Neural crest cell (in vitro differentiated cells): ENCODE data around the gene CCDC57. TPM values are rescaled to one million over a fixed set of nuclear protein-coding genes. Genes with fewer than 3 reads are reported as not detected.

Source experiments
- DNase-seq: peaks from one replicate; pipeline ENCODE4 v3.0.0; 2021; ENCODE audit warnings: low read depth, mixed read lengths, low spot score
- H3K27ac Mint-ChIP-seq: one replicate; pipeline ENCODE4 v1.8.0; 2021; ENCODE audit warnings: mild to moderate bottlenecking, mixed read lengths; ENCODE audit not compliant: unreplicated experiment
- H3K27me3 Mint-ChIP-seq: 2 replicates; pipeline ENCODE4 v1.8.0; 2021; ENCODE audit warnings: low read depth, mild to moderate bottlenecking, mixed read lengths
- H3K36me3 Mint-ChIP-seq: 2 replicates; pipeline ENCODE4 v1.8.0; 2021; ENCODE audit warnings: low read depth, mild to moderate bottlenecking, mixed read lengths
- H3K4me1 Mint-ChIP-seq: 2 replicates; pipeline ENCODE4 v1.8.0; 2021; ENCODE audit warnings: mixed read lengths
- H3K4me3 Mint-ChIP-seq: one replicate; pipeline ENCODE4 v1.8.0; 2021; ENCODE audit warnings: mild to moderate bottlenecking, mixed read lengths
- H3K9me3 Mint-ChIP-seq: 2 replicates; pipeline ENCODE4 v1.8.0; 2021; ENCODE audit warnings: mixed read lengths
- total RNA-seq: library from RNA; stranded (reverse); gene quantifications from 2 replicates; pipeline ENCODE4 v1.2.1, GENCODE V29; 2021
- TF ChIP-seq, protein P1 (sequence below): fragments of 200-600 bp; sonication (generic); conservative IDR thresholded peaks from 2 replicates; pipeline ENCODE4 v1.5.0; 2021; ENCODE audit warnings: antibody characterized with exemption, mild to moderate bottlenecking

The CCDC57 gene
- total RNA-seq, 1 donor from 2014 or later: 47.5 TPM

DNA sequence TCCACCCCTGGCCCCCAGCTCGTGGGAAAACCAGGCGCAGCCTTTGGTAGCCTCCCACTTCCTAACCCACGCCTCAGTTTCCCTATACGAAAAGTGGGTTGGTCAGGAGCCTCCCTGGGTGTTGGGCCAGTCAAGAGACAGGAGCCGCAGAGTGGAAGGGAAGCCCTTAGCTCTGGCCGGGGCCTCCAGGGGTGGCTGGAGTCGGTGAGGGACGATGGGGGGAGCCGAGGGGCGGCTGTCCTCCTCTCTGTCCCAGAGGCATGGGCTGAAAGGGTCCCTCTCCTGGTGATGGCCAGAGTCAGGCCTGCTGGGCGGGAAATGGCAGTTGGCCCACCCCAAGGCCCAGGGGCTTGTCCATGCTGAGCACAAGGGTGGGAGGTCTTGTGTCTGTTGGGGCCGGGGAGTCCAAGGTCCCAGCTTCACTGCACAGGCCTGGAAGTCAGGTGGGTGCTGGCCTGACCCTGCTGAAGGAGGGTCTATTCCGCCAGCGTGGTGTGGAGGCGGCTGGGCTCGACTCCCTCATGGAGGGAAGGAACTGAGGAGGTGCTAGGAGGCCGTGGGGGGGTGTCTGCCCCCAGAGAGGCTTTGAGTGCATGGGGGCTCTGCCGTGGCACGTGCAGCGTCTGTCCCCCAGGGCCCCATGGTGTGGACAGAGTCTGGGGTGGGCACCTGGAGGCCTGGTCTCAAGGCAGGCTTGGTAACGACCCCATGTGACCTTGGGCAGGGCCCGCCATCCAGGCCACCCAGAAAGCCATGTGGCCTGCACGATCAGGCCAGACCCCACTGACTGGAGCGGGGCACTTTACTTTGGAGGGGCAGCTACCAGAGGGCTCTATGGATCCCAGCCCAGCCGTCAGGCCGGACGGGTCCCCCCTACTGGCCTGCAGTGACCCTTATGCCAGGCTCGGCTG, 17.3 kb upstream of the CCDC57 start:
- Mint-ChIP-seq H3K36me3 (no peaks in the 10 kb centered on the region), H3K4me1 (peaks cover 3% of the 10 kb centered on the region), H3K9me3 (no peaks in the 10 kb centered on the region), H3K27ac (no peak overlapping the region), H3K4me3 (no peak overlapping the region), H3K27me3 (peaks cover 26% of the 10 kb centered on the region)
- TF ChIP-seq, protein P1, sequence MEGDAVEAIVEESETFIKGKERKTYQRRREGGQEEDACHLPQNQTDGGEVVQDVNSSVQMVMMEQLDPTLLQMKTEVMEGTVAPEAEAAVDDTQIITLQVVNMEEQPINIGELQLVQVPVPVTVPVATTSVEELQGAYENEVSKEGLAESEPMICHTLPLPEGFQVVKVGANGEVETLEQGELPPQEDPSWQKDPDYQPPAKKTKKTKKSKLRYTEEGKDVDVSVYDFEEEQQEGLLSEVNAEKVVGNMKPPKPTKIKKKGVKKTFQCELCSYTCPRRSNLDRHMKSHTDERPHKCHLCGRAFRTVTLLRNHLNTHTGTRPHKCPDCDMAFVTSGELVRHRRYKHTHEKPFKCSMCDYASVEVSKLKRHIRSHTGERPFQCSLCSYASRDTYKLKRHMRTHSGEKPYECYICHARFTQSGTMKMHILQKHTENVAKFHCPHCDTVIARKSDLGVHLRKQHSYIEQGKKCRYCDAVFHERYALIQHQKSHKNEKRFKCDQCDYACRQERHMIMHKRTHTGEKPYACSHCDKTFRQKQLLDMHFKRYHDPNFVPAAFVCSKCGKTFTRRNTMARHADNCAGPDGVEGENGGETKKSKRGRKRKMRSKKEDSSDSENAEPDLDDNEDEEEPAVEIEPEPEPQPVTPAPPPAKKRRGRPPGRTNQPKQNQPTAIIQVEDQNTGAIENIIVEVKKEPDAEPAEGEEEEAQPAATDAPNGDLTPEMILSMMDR: no peak
- no peak for DNase-seq

DNA sequence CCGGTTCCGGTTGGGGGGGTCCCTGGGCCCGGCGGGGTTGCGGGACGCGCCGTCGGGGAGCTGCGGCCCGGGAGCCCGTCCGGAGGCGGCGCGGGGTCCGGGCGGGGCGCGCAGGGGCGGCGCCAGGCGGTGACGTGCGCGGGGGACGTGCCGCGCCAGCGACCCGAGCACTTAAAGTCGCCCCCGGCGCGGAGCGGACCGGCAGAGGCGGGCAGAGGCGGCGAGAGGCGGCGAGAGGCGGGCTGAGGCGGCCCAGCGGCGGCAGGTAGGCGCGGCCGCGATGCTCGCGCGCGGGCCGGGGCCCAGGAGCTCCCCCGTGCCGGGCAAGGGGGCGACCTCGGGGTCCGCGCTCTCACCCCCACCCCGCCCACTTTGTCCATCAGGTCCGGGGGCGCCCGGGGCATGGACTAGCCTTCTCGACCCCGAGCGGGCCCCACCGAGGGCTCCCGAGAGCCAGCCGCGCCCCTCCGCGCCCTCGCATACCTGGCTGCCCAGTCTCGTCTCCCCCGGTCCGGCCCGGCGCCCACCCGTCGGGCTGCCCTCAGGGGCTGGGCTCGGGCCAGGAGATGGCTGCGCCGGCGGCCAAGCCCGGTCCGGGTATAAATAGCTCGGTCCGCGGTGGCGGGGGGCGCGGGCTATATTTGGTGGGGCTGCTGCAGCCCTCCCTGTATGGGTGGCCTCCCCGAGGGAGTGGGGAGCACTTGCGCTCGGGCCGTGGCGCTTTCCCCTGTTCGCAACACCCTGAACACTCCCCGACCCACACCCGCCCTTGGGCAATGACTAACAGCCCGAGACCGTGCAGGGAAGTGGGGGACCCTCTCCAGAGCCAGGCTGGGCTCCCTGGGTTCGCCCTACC, 16.4 kb upstream of the CCDC57 start, which contains the start of gene SLC16A3:
Gene SLC16A3 (plus strand): TSS at position 201 of the 856 bp plus-strand sequence. CDS start 6,967 bp downstream, outside the sequence.
- Mint-ChIP-seq H3K4me1 (peaks cover 3% of the 10 kb centered on the region), H3K9me3 (no peaks in the 10 kb centered on the region), H3K27ac (no peak within 1 kb of the TSS), H3K4me3 (peak within 1 kb of the TSS; percentile 56), H3K27me3 (peaks cover 26% of the 10 kb centered on the region), H3K36me3 (no peaks in the 10 kb centered on the region)
- TF ChIP-seq, protein P1: no peak
- DNase-seq: no peak

DNA sequence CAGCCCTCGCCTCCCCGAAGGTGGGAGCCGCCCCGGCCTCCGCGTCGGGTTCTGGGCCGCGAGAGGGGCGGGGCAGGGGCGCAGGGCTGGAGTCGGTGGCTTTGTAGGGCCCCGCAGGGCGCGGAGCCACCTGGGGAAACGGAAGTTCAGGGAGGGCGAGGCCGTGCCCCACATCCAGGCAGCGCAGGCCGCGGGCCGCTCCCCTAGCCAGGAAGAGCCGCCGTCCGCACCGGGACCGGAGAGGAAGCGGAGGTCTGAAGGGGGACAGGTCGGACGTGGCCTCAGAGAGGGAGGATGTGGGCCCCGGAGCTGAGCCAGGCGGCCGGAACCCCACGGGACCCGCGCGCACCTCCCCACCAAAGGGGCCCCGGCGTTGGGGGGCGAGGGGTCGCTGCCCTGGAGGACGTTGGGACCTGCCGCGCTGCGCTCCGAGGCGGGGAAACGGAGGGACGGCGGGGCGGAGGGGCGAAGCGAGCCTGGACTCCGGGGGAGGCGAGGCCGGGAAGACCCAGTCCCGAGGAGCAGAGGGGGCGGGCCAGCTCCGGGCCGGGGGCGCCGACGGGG, 15.7 kb upstream of the CCDC57 start:
- H3K4me1 Mint-ChIP-seq: peaks cover 3% of the 10 kb centered on the region
- TF ChIP-seq, protein P1: no peak
- H3K4me3 Mint-ChIP-seq: no peak overlapping the region
- H3K27me3 Mint-ChIP-seq: peaks cover 28% of the 10 kb centered on the region
- H3K9me3 Mint-ChIP-seq: no peaks in the 10 kb centered on the region
- H3K36me3 Mint-ChIP-seq: no peaks in the 10 kb centered on the region
- H3K27ac Mint-ChIP-seq: no peak overlapping the region
- DNase-seq: no peak

DNA sequence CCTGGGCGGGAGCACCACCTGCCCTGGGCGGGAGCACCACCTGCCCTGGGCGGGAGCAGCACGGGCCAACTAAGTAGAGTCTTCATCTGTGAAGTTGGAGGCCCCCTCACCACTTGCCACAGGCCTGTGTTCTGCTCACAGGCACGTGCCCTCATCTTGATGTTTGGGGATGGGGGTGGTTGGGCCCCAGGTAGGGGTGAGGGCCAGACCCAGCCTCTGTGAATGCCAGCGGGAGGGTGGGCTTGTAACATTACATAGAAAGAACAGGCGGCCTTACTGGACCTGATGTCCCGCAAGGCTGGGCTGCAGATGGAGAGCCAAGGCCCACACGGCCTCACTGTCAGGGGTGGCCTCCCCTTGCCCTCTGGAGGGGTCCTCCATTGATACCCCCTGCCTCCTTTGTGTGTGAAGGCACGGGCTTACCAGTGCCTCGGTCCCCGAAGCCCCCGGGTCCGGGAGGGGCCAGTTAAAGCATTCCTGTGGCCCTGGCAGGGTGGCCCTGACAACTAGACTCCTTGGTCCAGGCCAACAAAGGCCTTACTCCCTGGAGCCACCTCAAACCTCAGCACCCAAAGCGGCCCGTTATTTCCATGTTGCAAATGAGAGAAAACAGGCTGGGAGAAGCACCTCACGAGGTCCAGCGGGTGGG, 15.1 kb upstream of the CCDC57 start:
- Mint-ChIP-seq H3K9me3 (no peaks in the 10 kb centered on the region), H3K27ac (no peak overlapping the region), H3K4me1 (peaks cover 3% of the 10 kb centered on the region), H3K27me3 (peaks cover 28% of the 10 kb centered on the region), H3K36me3 (no peaks in the 10 kb centered on the region), H3K4me3 (peak overlapping the region; percentile 56)
- no peak for DNase-seq
- TF ChIP-seq, protein P1: no peak
